GM12878 (cell line): ENCODE results near the gene SPAG16. TPM values are rescaled to one million over a fixed set of nuclear protein-coding genes. Genes with fewer than 3 reads are reported as not detected.

Experiments
- ATAC-seq: fragments of 200-7000 bp; cut with Tn5 transposase; 3 replicates; pipeline ENCODE4 v1.9.1; 2020; ENCODE audit warnings: mild to moderate bottlenecking, moderate library complexity
- BruUV-seq: library from RNA; stranded (reverse); fragments of 400-500 nt; replicated peaks from 2 replicates; lab custom pipeline; 2021; lab: Mats Ljungman, UMichigan
- CTCF ChIA-PET: fragments of 300-600 bp; sonication (Branson Sonifier 250); formaldehyde crosslinking; extraction: SDS; loops from one replicate; lab custom pipeline; 2021; ENCODE audit warnings: inconsistent platforms; lab: Yijun Ruan, JAX
- POLR2A ChIA-PET: fragments of 350-600 bp; formaldehyde crosslinking; extraction: SDS; loops from one replicate; lab custom pipeline; 2021; ENCODE audit warnings: inconsistent platforms; lab: Charles Lee
- RAD21 ChIA-PET: fragments of 300-600 bp; sonication (Branson Sonifier 250); formaldehyde crosslinking; loops from one replicate; lab custom pipeline; 2023; ENCODE audit warnings: antibody characterized with exemption; ENCODE audit not compliant: unreplicated experiment; lab: Charles Lee
- SMC1A ChIA-PET: fragments of 300-600 bp; sonication (Branson Sonifier 250); formaldehyde crosslinking; loops from one replicate; lab custom pipeline; 2023; ENCODE audit not compliant: unreplicated experiment, uncharacterized antibody; lab: Charles Lee
- DNase-seq: peaks from one replicate; pipeline ENCODE4 v3.0.0-alpha.2; 2011; ENCODE audit warnings: low read depth, low spot score
- FAIRE-seq: peaks from 3 replicates; lab custom pipeline; 2011; peaks lifted over from hg19 to GRCh38; lab: Jason Lieb, UNC
- H2AFZ ChIP-seq: 2 replicates; pipeline ENCODE4 v1.6.0; 2011; ENCODE audit warnings: low read depth, low read length, control low read depth; ENCODE audit not compliant: control insufficient read depth
- H3K27ac ChIP-seq: 2 replicates; pipeline ENCODE4 v1.5.1; 2011; ENCODE audit warnings: control low read depth; ENCODE audit not compliant: control insufficient read depth, insufficient read depth
- H3K27me3 ChIP-seq, 2 experiments: replicated peaks in 1 of 2; 2 replicates each; pipeline versions ENCODE4 v1.6.0 to v1.6.1; 2011; ENCODE audit warnings: low read length in 1 of 2; ENCODE audit not compliant: control insufficient read depth in 2 of 2, insufficient read depth in 2 of 2
- H3K36me3 ChIP-seq, 2 experiments: 2 replicates each; pipeline ENCODE4 v1.5.1; 2011; ENCODE audit warnings: low read length in 1 of 2; ENCODE audit not compliant: control insufficient read depth in 2 of 2, insufficient read depth in 2 of 2
- H3K4me1 ChIP-seq: 2 replicates; pipeline ENCODE4 v1.6.1; 2011; ENCODE audit warnings: mild to moderate bottlenecking, low read length, moderate library complexity, mixed read lengths; ENCODE audit not compliant: control insufficient read depth, insufficient read depth
- H3K4me2 ChIP-seq: 2 replicates; pipeline ENCODE4 v1.6.0; 2011; ENCODE audit warnings: control low read depth; ENCODE audit not compliant: control insufficient read depth, insufficient read depth
- H3K4me3 ChIP-seq: fragments of 200-600 bp; sonication (generic); 2 replicates; pipeline ENCODE4 v1.5.1; 2016
- H3K79me2 ChIP-seq: 2 replicates; pipeline ENCODE4 v1.6.0; 2011; ENCODE audit warnings: low read length; ENCODE audit not compliant: control insufficient read depth, insufficient read depth
- H3K9ac ChIP-seq: 2 replicates; pipeline ENCODE4 v1.8.0; 2011; ENCODE audit warnings: low read length, control low read depth, mixed read lengths; ENCODE audit not compliant: control insufficient read depth, insufficient read depth
- H3K9me3 ChIP-seq: replicated peaks from 3 replicates; pipeline ENCODE4 v1.5.1; 2011; ENCODE audit warnings: mild to moderate bottlenecking, low read length; ENCODE audit not compliant: control insufficient read depth, insufficient read depth
- H4K20me1 ChIP-seq: 2 replicates; pipeline ENCODE4 v1.6.0; 2011; ENCODE audit not compliant: control insufficient read depth, insufficient read depth
- ATF7 ChIP-seq: fragments of 450-650 bp; IDR thresholded peaks from 2 replicates; pipeline ENCODE4 v1.6.1; 2016; ENCODE audit warnings: low read depth, mild to moderate bottlenecking
- CHD1 ChIP-seq: IDR thresholded peaks from 2 replicates; pipeline ENCODE4 v1.6.1; 2012; ENCODE audit warnings: low read depth, low read length, improper control_type of control experiment
- EP300 ChIP-seq, 2 experiments: fragments of 150-350 bp in 1 of 2; IDR thresholded peaks; 2 replicates each; pipeline ENCODE4 v1.6.1; 2011 to 2012; ENCODE audit warnings: low read depth in 2 of 2, low read length in 2 of 2, borderline replicate concordance in 1 of 2, improper control_type of control experiment in 1 of 2, inconsistent platforms in 1 of 2; ENCODE audit not compliant: control insufficient read depth in 1 of 2
- ESRRA ChIP-seq: IDR thresholded peaks from 2 replicates; pipeline ENCODE4 v1.6.1; 2012; ENCODE audit warnings: mild to moderate bottlenecking, low read length, improper control_type of control experiment
- GATAD2B ChIP-seq: fragments of 450-650 bp; conservative IDR thresholded peaks from 2 replicates; pipeline ENCODE4 v1.6.1; 2017; ENCODE audit warnings: low read depth, mild to moderate bottlenecking, moderate library complexity
- KLF5 ChIP-seq: fragments of 450-650 bp; IDR thresholded peaks from 2 replicates; pipeline ENCODE4 v1.6.1; 2014; ENCODE audit warnings: mild to moderate bottlenecking; ENCODE audit not compliant: partially characterized antibody
- MLLT1 ChIP-seq: fragments of 450-650 bp; IDR thresholded peaks from 2 replicates; pipeline ENCODE4 v1.6.1; 2016; ENCODE audit warnings: mild to moderate bottlenecking
- PBX3 ChIP-seq: IDR thresholded peaks from 2 replicates; pipeline ENCODE4 v1.6.1; 2011; ENCODE audit warnings: mild to moderate bottlenecking, low read depth, low read length, moderate library complexity; ENCODE audit not compliant: insufficient replicate concordance
- POLR2AphosphoS5 ChIP-seq: IDR thresholded peaks from 2 replicates; pipeline ENCODE4 v1.6.1; 2011; ENCODE audit warnings: mild to moderate bottlenecking, low read length, inconsistent platforms
- RAD21 ChIP-seq: IDR thresholded peaks from 2 replicates; pipeline ENCODE4 v1.6.1; 2011; ENCODE audit warnings: mild to moderate bottlenecking, low read depth, low read length, moderate library complexity; ENCODE audit not compliant: insufficient read depth
- RB1 ChIP-seq: fragments of 450-650 bp; formaldehyde crosslinking; IDR thresholded peaks from 2 replicates; pipeline ENCODE4 v1.6.1; 2017; ENCODE audit warnings: mild to moderate bottlenecking, borderline replicate concordance
- RELA ChIP-seq: fragments of 450-650 bp; IDR thresholded peaks from 2 replicates; pipeline ENCODE4 v1.8.0; 2014; ENCODE audit warnings: borderline replicate concordance; ENCODE audit not compliant: partially characterized antibody
- SRF ChIP-seq, 2 experiments: IDR thresholded peaks; 2 replicates each; pipeline ENCODE4 v1.6.1; 2011; ENCODE audit warnings: low read depth in 2 of 2, low read length in 2 of 2, mild to moderate bottlenecking in 1 of 2, moderate library complexity in 1 of 2
- YBX1 ChIP-seq: fragments of 450-650 bp; IDR thresholded peaks from 2 replicates; pipeline ENCODE4 v1.6.1; 2016; ENCODE audit warnings: antibody characterized with exemption
- ZSCAN29 ChIP-seq: fragments of 450-650 bp; IDR thresholded peaks from 2 replicates; pipeline ENCODE4 v1.6.1; 2017; ENCODE audit warnings: mild to moderate bottlenecking, moderate library complexity
- WGBS: methylation state at CpG from one replicate; pipeline ENCODE4 v1.1.6; 2016; ENCODE audit warnings: low lambda C conversion rate; ENCODE audit not compliant: insufficient replicate concordance, insufficient coverage; ENCODE audit errors: missing lambda C conversion rate; 5-methylcytosine and 5-hydroxymethylcytosine counted together
- in situ Hi-C: fragments of 300-500 bp; cut with MboI; formaldehyde crosslinking; loops from 9 replicates; pipeline ENCODE4 v1.14.3; 2018; ENCODE audit warnings: mixed read lengths
- intact Hi-C: fragments of 100-400 bp; cut with micrococcal nuclease; formaldehyde crosslinking; loops from one replicate; pipeline ENCODE4 v1.14.2; 2022; ENCODE audit not compliant: unreplicated experiment
- polyA plus RNA-seq, 11 experiments: library from polyadenylated mRNA; depleted of rRNA in 4 of 11; unstranded in 6 of 11; stranded (reverse) in 5 of 11; fragments of >200 nt; fragmentation: Nextera tagmentation in 4 of 11; fragmentation: Illumina TruSeq in 1 of 11; extraction: Ambion mirVana in 4 of 11; extraction: Trizol in 1 of 11; gene quantifications; 1 replicate in 1 of 11; 2 replicates in 10 of 11; pipeline versions ENCODE4 v1.2.1 to v1.2.3, GENCODE V29; 2011 to 2016; ENCODE audit warnings: inconsistent platforms in 2 of 11, missing spikeins in 2 of 11, low read depth in 1 of 11
- total RNA-seq, 4 experiments: library from RNA; depleted of rRNA in 3 of 4; stranded (reverse); fragments of >200 nt in 3 of 4; fragmentation: Illumina TruSeq in 1 of 4; extraction: Trizol in 1 of 4; gene quantifications; 2 replicates each; pipeline versions ENCODE4 v1.2.1 to v1.2.3, GENCODE V29; 2013 to 2021
- TF ChIP-seq, protein P1 (sequence below): IDR thresholded peaks from 2 replicates; pipeline ENCODE4 v1.6.1; 2012; ENCODE audit warnings: low read length, inconsistent platforms
- TF ChIP-seq, protein P2 (sequence below): fragments of 450-650 bp; IDR thresholded peaks from 2 replicates; pipeline ENCODE4 v1.6.1; 2017; ENCODE audit warnings: antibody characterized with exemption, mild to moderate bottlenecking, moderate library complexity

Gene SPAG16
- total and polyA plus RNA-seq, 10 of the 15 experiments (the other 5 are each of a cell fraction or from before 2014, with no cell fraction given), result 6.0 to 25.0 (median 15.2) TPM

GRCh38 chr2:213644926-213645325 lies 360.7 kb downstream of the SPAG16 start (continued):
- TF ChIP-seq PBX3 (no peak), MLLT1 (no peak), ZSCAN29 (no peak)
- TF ChIP-seq, protein P1, sequence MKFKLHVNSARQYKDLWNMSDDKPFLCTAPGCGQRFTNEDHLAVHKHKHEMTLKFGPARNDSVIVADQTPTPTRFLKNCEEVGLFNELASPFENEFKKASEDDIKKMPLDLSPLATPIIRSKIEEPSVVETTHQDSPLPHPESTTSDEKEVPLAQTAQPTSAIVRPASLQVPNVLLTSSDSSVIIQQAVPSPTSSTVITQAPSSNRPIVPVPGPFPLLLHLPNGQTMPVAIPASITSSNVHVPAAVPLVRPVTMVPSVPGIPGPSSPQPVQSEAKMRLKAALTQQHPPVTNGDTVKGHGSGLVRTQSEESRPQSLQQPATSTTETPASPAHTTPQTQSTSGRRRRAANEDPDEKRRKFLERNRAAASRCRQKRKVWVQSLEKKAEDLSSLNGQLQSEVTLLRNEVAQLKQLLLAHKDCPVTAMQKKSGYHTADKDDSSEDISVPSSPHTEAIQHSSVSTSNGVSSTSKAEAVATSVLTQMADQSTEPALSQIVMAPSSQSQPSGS, result no peak

GRCh38 chr2:213649176-213649575 lies 364.9 kb downstream of the SPAG16 start:
- no peak for DNase-seq
- H4K20me1 ChIP-seq, result no peaks in the 10 kb centered on the region
- H3K9me3 ChIP-seq, result no peaks in the 10 kb centered on the region
- CTCF ChIA-PET, result interaction anchor here (0.9 kb wide), 1 partner anchor 17 kb away, joined by 3 read pairs; no protein-coding TSS in a partner anchor
- POLR2A ChIA-PET, result no interaction called here
- SMC1A ChIA-PET, result interaction anchor here (0.9 kb wide), 1 partner anchor 9 kb away, joined by 3 read pairs; no protein-coding TSS in a partner anchor
- H3K79me2 ChIP-seq, result no peaks in the 10 kb centered on the region
- TF ChIP-seq RELA (no peak), ZSCAN29 (no peak), RB1 (no peak), EP300 (IDR thresholded peaks at IDR 0.05; ENCODE audit: borderline replicate concordance in 1 of 2, control insufficient read depth in 1 of 2, low read depth in 2 of 2, low read length in 2 of 2) (no peak), RAD21 (no peak), KLF5 (no peak), YBX1 (no peak), GATAD2B (no peak), ATF7 (no peak), ESRRA (no peak), CHD1 (no peak), POLR2AphosphoS5 (no peak), SRF (IDR thresholded peaks at IDR 0.05; ENCODE audit: low read depth in 2 of 2, low read length in 2 of 2) (no peak)
- TF ChIP-seq, protein P2, sequence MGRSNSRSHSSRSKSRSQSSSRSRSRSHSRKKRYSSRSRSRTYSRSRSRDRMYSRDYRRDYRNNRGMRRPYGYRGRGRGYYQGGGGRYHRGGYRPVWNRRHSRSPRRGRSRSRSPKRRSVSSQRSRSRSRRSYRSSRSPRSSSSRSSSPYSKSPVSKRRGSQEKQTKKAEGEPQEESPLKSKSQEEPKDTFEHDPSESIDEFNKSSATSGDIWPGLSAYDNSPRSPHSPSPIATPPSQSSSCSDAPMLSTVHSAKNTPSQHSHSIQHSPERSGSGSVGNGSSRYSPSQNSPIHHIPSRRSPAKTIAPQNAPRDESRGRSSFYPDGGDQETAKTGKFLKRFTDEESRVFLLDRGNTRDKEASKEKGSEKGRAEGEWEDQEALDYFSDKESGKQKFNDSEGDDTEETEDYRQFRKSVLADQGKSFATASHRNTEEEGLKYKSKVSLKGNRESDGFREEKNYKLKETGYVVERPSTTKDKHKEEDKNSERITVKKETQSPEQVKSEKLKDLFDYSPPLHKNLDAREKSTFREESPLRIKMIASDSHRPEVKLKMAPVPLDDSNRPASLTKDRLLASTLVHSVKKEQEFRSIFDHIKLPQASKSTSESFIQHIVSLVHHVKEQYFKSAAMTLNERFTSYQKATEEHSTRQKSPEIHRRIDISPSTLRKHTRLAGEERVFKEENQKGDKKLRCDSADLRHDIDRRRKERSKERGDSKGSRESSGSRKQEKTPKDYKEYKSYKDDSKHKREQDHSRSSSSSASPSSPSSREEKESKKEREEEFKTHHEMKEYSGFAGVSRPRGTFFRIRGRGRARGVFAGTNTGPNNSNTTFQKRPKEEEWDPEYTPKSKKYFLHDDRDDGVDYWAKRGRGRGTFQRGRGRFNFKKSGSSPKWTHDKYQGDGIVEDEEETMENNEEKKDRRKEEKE, result no peak
- no peak for ATAC-seq
- no peaks in the 10 kb centered on the region; a peak in 1 of 4 replicates for H3K27me3 ChIP-seq
- H3K9ac ChIP-seq, result no peak overlapping the region
- intact Hi-C loops, result no loop called here
- no TSS peak for BruUV-seq
- no peak overlapping the region for H3K4me3 ChIP-seq
- H3K27ac ChIP-seq, result no peak overlapping the region
- in situ Hi-C loops, result no loop called here
- no peaks in the 10 kb centered on the region for H3K4me1 ChIP-seq
- no peak overlapping the region for H2AFZ ChIP-seq
- H3K4me2 ChIP-seq, result no peak overlapping the region
- RAD21 ChIA-PET, result no interaction called here
- H3K36me3 ChIP-seq, result no peaks in the 10 kb centered on the region
- 92% methylated on average over 2 of the region's 2 CpGs for WGBS
- no peak for FAIRE-seq
